ENCODE measurements around the gene HS6ST1.
A peak's percentile ranks its signal among the peaks of the same experiment; 100 is the strongest.

HS6ST1 gene

GRCh38 chr2:128348701-128349100 lies 30.0 kb upstream of the HS6ST1 start:
- DNase-seq (ENCODE audit: low spot score), result no peak

- DNase-seq (ENCODE audit: low spot score), result no peak
Observed at GRCh38 chr2:128347701-128348539, 29.3 kb upstream of the HS6ST1 start.

GRCh38 chr2:128347171-128347558 lies 28.5 kb upstream of the HS6ST1 start:
- DNase-seq (ENCODE audit: low spot score), result no peak

GRCh38 chr2:128346291-128347170 lies 27.9 kb upstream of the HS6ST1 start:
- no peak for DNase-seq (ENCODE audit: low spot score)

- no peak for DNase-seq (ENCODE audit: low spot score)
Observed at GRCh38 chr2:128345436-128346165, 26.9 kb upstream of the HS6ST1 start.

GRCh38 chr2:128344101-128344500 lies 25.4 kb upstream of the HS6ST1 start:
- no peak for DNase-seq (ENCODE audit: low spot score)

- no peak for DNase-seq (ENCODE audit: low spot score)
Observed at GRCh38 chr2:128343459-128343858, 24.8 kb upstream of the HS6ST1 start.

- DNase-seq (ENCODE audit: low spot score), result no peak
Observed at GRCh38 chr2:128342550-128342949, 23.9 kb upstream of the HS6ST1 start.

- no peak for DNase-seq (ENCODE audit: low spot score)
Observed at GRCh38 chr2:128341621-128342020, 23.0 kb upstream of the HS6ST1 start.

GRCh38 chr2:128332091-128332634 lies 13.5 kb upstream of the HS6ST1 start:
- DNase-seq (ENCODE audit: low spot score), result no peak

GRCh38 chr2:128330583-128330982 lies 11.9 kb upstream of the HS6ST1 start:
- DNase-seq (ENCODE audit: low spot score), result no peak

GRCh38 chr2:128329607-128330006 lies 10.9 kb upstream of the HS6ST1 start:
- DNase-seq (ENCODE audit: low spot score), result no peak

- no peak for DNase-seq (ENCODE audit: low spot score)
Observed at GRCh38 chr2:128327180-128327964, 8.7 kb upstream of the HS6ST1 start.

GRCh38 chr2:128326346-128326745 lies 7.7 kb upstream of the HS6ST1 start:
- DNase-seq (ENCODE audit: low spot score), result no peak

- DNase-seq (ENCODE audit: low spot score), result no peak
Observed at GRCh38 chr2:128325611-128326181, 7.0 kb upstream of the HS6ST1 start.

- DNase-seq (ENCODE audit: low spot score), result no peak
Observed at GRCh38 chr2:128324897-128325410, 6.3 kb upstream of the HS6ST1 start.

- no peak for DNase-seq (ENCODE audit: low spot score)
Observed at GRCh38 chr2:128324008-128324896, 5.6 kb upstream of the HS6ST1 start.

GRCh38 chr2:128323555-128323931 lies 4.9 kb upstream of the HS6ST1 start:
- DNase-seq (ENCODE audit: low spot score), result peak; percentile 46

- peak; percentile 64 for DNase-seq (ENCODE audit: low spot score)
Observed at GRCh38 chr2:128322715-128323554, 4.3 kb upstream of the HS6ST1 start.

Data from ecto neural progenitor cell (in vitro differentiated cells).